Transverse colon (tissue), 4 donors: Measurements from ENCODE around the gene UBAC2.

Experiments
- EP300 ChIP-seq: sonication (generic); formaldehyde crosslinking; IDR thresholded peaks from one replicate; pipeline ENCODE4 v1.6.1; 2017; ENCODE audit warnings: antibody characterized with exemption, low read depth
- POLR2A ChIP-seq: fragments of 450-650 bp; IDR thresholded peaks from one replicate; pipeline ENCODE4 v1.6.1; 2016; ENCODE audit warnings: antibody characterized with exemption, mild to moderate bottlenecking, moderate library complexity
- POLR2AphosphoS5 ChIP-seq, 3 donors: sonication (generic); formaldehyde crosslinking; IDR thresholded peaks; one replicate each; pipeline ENCODE4 v1.6.1; 2016; ENCODE audit warnings: antibody characterized with exemption in 3 of 3
- TF ChIP-seq, protein P1 (sequence below), 5 experiments: fragments of 200-600 bp in 3 of 5; fragments of 450-650 bp in 2 of 5; sonication (generic) in 3 of 5; IDR thresholded peaks; 1 replicate in 2 of 5; 2 replicates in 3 of 5; pipeline ENCODE4 v1.5.1; 2016 to 2017; ENCODE audit warnings: antibody characterized with exemption in 5 of 5, inconsistent platforms in 3 of 5, mild to moderate bottlenecking in 2 of 5, moderate library complexity in 1 of 5

- TF ChIP-seq, protein P1, sequence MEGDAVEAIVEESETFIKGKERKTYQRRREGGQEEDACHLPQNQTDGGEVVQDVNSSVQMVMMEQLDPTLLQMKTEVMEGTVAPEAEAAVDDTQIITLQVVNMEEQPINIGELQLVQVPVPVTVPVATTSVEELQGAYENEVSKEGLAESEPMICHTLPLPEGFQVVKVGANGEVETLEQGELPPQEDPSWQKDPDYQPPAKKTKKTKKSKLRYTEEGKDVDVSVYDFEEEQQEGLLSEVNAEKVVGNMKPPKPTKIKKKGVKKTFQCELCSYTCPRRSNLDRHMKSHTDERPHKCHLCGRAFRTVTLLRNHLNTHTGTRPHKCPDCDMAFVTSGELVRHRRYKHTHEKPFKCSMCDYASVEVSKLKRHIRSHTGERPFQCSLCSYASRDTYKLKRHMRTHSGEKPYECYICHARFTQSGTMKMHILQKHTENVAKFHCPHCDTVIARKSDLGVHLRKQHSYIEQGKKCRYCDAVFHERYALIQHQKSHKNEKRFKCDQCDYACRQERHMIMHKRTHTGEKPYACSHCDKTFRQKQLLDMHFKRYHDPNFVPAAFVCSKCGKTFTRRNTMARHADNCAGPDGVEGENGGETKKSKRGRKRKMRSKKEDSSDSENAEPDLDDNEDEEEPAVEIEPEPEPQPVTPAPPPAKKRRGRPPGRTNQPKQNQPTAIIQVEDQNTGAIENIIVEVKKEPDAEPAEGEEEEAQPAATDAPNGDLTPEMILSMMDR (IDR thresholded peaks at IDR 0.05) = no peak
- TF ChIP-seq POLR2AphosphoS5 (IDR thresholded peaks at IDR 0.05) (no peak), POLR2A (no peak), EP300 (no peak)
These were observed 219.1 kb downstream of the UBAC2 start for GRCh38 chr13:99419591-99420243.
